ENCODE measurements around the gene SALL1. TPM values are rescaled to one million over a fixed set of nuclear protein-coding genes. Genes with fewer than 3 reads are reported as not detected.

SALL1 gene
- total RNA-seq, 1 donor from 2014 or later, result 0.73 TPM

GRCh38 chr16:51181503-51181811 lies 30.4 kb upstream of the SALL1 start:
- H3K36me3 Mint-ChIP-seq (ENCODE audit: unreplicated experiment), result no peaks in the 10 kb centered on the region
- no peak for TF ChIP-seq CTCF (IDR thresholded peaks at IDR 0.05)
- no peak overlapping the region for H3K4me3 Mint-ChIP-seq (ENCODE audit: unreplicated experiment)
- H3K27ac Mint-ChIP-seq (ENCODE audit: unreplicated experiment), result no peak overlapping the region
- DNase-seq (ENCODE audit: extremely low spot score, unreplicated experiment), result no peak
- no peaks in the 10 kb centered on the region for H3K4me1 Mint-ChIP-seq (ENCODE audit: unreplicated experiment)
- H3K27me3 Mint-ChIP-seq (ENCODE audit: unreplicated experiment), result no peaks in the 10 kb centered on the region
- no peaks in the 10 kb centered on the region for H3K9me3 Mint-ChIP-seq (ENCODE audit: unreplicated experiment)

- DNase-seq (ENCODE audit: extremely low spot score, unreplicated experiment), result no peak
Observed at GRCh38 chr16:51180719-51181502, 29.8 kb upstream of the SALL1 start.

GRCh38 chr16:51175081-51175480 lies 24.0 kb upstream of the SALL1 start:
- no peak for DNase-seq (ENCODE audit: extremely low spot score, unreplicated experiment)
- Mint-ChIP-seq H3K36me3 (ENCODE audit: unreplicated experiment) (no peaks in the 10 kb centered on the region), H3K27me3 (ENCODE audit: unreplicated experiment) (no peaks in the 10 kb centered on the region), H3K27ac (ENCODE audit: unreplicated experiment) (no peak overlapping the region), H3K4me3 (ENCODE audit: unreplicated experiment) (no peak overlapping the region), H3K9me3 (ENCODE audit: unreplicated experiment) (no peaks in the 10 kb centered on the region), H3K4me1 (ENCODE audit: unreplicated experiment) (no peaks in the 10 kb centered on the region)
- no peak for TF ChIP-seq CTCF (IDR thresholded peaks at IDR 0.05)

More at GRCh38 chr16:51180719-51181502, 29.8 kb upstream of the SALL1 start:
- Mint-ChIP-seq H3K9me3 (ENCODE audit: unreplicated experiment) (no peaks in the 10 kb centered on the region), H3K4me1 (ENCODE audit: unreplicated experiment) (no peaks in the 10 kb centered on the region), H3K27me3 (ENCODE audit: unreplicated experiment) (no peaks in the 10 kb centered on the region), H3K36me3 (ENCODE audit: unreplicated experiment) (no peaks in the 10 kb centered on the region), H3K4me3 (ENCODE audit: unreplicated experiment) (no peak overlapping the region), H3K27ac (ENCODE audit: unreplicated experiment) (no peak overlapping the region)
- no peak for TF ChIP-seq CTCF (IDR thresholded peaks at IDR 0.05)

- Mint-ChIP-seq H3K36me3 (ENCODE audit: unreplicated experiment) (no peaks in the 10 kb centered on the region), H3K4me1 (ENCODE audit: unreplicated experiment) (no peaks in the 10 kb centered on the region), H3K4me3 (ENCODE audit: unreplicated experiment) (no peak overlapping the region), H3K9me3 (ENCODE audit: unreplicated experiment) (no peaks in the 10 kb centered on the region), H3K27me3 (ENCODE audit: unreplicated experiment) (no peaks in the 10 kb centered on the region), H3K27ac (ENCODE audit: unreplicated experiment) (no peak overlapping the region)
- no peak for TF ChIP-seq CTCF (IDR thresholded peaks at IDR 0.05)
- no peak for DNase-seq (ENCODE audit: extremely low spot score, unreplicated experiment)
Observed at GRCh38 chr16:51172368-51172767, 21.3 kb upstream of the SALL1 start.

GRCh38 chr16:51168755-51169154 lies 17.7 kb upstream of the SALL1 start:
- H3K4me1 Mint-ChIP-seq (ENCODE audit: unreplicated experiment), result no peaks in the 10 kb centered on the region
- TF ChIP-seq CTCF (IDR thresholded peaks at IDR 0.05), result no peak
- no peak overlapping the region for H3K27ac Mint-ChIP-seq (ENCODE audit: unreplicated experiment)
- H3K4me3 Mint-ChIP-seq (ENCODE audit: unreplicated experiment), result no peak overlapping the region
- no peaks in the 10 kb centered on the region for H3K36me3 Mint-ChIP-seq (ENCODE audit: unreplicated experiment)
- H3K27me3 Mint-ChIP-seq (ENCODE audit: unreplicated experiment), result no peaks in the 10 kb centered on the region
- no peaks in the 10 kb centered on the region for H3K9me3 Mint-ChIP-seq (ENCODE audit: unreplicated experiment)
- DNase-seq (ENCODE audit: extremely low spot score, unreplicated experiment), result no peak

Measured in osteocyte (in vitro differentiated cells).